D721Med (cell line): Measurements from ENCODE around the gene PLCXD3.

Source experiments
- DNase-seq: peaks from one replicate; pipeline ENCODE4 v3.0.0; 2011; ENCODE audit warnings: low spot score; ENCODE audit not compliant: insufficient read length
- FAIRE-seq: peaks from 2 replicates; lab custom pipeline; 2011; peaks lifted over from hg19 to GRCh38; lab: Jason Lieb, UNC
- CTCF ChIP-seq: IDR thresholded peaks from 2 replicates; pipeline ENCODE4 v1.5.1; 2012; ENCODE audit warnings: mild to moderate bottlenecking, control low read depth; ENCODE audit not compliant: insufficient read depth; ENCODE audit errors: missing control alignments

The PLCXD3 gene

GRCh38 chr5:41312478-41313060 is 197.8 kb downstream of the PLCXD3 start:
- FAIRE-seq = no peak
- no peak for TF ChIP-seq CTCF
- no peak for DNase-seq

GRCh38 chr5:41312066-41312465 is 198.3 kb downstream of the PLCXD3 start:
- FAIRE-seq = no peak
- TF ChIP-seq CTCF = no peak
- no peak for DNase-seq

- no peak for FAIRE-seq
- no peak for TF ChIP-seq CTCF
- no peak for DNase-seq
These were observed 201.1 kb downstream of the PLCXD3 start for GRCh38 chr5:41309275-41309674.

- FAIRE-seq = no peak
- DNase-seq = no peak
- TF ChIP-seq CTCF = no peak
These were observed 204.4 kb downstream of the PLCXD3 start for GRCh38 chr5:41306005-41306404.

- FAIRE-seq (no peak), DNase-seq (no peak)
- TF ChIP-seq CTCF = no peak
These were observed 205.3 kb downstream of the PLCXD3 start for GRCh38 chr5:41305056-41305455.

- no peak for FAIRE-seq
- no peak for TF ChIP-seq CTCF
- no peak for DNase-seq
These were observed 214.3 kb downstream of the PLCXD3 start for GRCh38 chr5:41296066-41296465.

GRCh38 chr5:41291323-41291722 is 219.1 kb downstream of the PLCXD3 start:
- no peak for DNase-seq
- no peak for FAIRE-seq
- TF ChIP-seq CTCF = no peak
